Measurements from ENCODE around the gene RAPGEF2.
A peak's percentile ranks its signal among the peaks of the same experiment; 100 is the strongest.
"Not testable (repeated sequence)": the region's sequence is repeated elsewhere in the genome, so short reads cannot be mapped to it uniquely, and the experiment has no call there.

The RAPGEF2 gene

DNA sequence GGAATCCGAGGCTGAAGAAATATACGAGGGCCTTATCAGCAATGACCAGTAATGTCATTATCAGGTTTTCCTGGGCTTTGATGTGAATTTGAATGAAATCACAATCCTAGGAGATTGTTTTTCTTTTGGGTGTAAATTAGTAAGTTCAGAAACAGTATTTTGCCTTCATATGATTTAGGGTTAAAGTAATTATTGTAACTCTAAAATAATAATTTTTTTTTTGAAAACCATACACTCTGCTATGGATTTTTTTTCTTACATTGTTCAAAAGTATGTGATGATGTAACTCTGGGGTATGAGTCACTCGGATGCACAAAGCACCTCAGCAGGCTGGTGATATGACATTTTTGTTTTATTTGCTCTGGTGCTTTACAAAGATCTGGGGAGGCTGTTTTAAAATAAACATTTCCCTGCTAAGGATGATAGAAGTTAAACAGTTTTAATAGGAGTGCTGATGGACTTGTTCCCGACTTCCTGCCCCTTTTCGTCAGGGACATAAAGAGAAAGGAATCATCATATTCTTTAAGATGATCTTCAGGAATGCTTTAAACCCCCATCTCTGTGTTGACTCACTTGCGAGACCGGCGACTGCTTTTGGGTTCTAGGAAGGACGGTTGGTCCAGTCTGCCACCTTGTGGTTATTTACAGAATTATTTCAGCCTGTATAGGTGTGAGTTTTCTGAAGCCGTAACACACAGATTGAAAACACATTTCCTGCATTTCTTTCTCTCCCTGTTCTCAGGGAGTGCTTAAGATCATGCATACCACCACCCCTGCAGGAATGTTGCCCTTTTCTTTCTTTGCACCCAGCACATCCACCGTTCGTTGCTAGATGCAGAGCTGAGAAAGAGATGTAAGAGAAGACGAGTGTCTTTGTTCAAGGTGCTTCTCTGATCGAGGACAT, 72.5 kb downstream of the RAPGEF2 start:
- TF ChIP-seq, protein P1, sequence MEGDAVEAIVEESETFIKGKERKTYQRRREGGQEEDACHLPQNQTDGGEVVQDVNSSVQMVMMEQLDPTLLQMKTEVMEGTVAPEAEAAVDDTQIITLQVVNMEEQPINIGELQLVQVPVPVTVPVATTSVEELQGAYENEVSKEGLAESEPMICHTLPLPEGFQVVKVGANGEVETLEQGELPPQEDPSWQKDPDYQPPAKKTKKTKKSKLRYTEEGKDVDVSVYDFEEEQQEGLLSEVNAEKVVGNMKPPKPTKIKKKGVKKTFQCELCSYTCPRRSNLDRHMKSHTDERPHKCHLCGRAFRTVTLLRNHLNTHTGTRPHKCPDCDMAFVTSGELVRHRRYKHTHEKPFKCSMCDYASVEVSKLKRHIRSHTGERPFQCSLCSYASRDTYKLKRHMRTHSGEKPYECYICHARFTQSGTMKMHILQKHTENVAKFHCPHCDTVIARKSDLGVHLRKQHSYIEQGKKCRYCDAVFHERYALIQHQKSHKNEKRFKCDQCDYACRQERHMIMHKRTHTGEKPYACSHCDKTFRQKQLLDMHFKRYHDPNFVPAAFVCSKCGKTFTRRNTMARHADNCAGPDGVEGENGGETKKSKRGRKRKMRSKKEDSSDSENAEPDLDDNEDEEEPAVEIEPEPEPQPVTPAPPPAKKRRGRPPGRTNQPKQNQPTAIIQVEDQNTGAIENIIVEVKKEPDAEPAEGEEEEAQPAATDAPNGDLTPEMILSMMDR (IDR thresholded peaks at IDR 0.05; ENCODE audit: borderline replicate concordance, insufficient read depth, low read depth, low read length) = peak; percentile 48; the same call in 1 of the 2 replicates
- H3K4me3 ChIP-seq (ENCODE audit: low read depth, low read length) = no peak overlapping the region

DNA sequence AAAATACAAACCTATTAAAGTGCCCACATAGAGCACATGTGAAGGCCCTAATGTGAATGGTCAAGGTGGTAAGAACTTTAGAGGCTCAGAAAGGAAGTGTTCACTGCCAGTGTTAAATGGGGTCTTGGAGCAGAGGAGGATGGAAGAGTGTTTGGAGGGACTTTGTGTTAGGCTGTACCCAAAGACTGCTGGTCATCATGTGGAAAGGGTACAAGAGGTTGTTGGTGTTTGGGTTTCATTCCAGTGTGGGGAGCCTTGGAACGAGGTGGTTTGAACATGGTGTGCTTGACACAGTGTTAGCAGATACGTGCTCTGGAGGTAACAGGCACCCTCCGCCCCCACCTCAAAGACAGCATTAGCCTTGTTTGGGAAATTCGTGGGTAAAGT, 73.1 kb downstream of the RAPGEF2 start:
- TF ChIP-seq, protein P1 (IDR thresholded peaks at IDR 0.05; ENCODE audit: borderline replicate concordance, insufficient read depth, low read depth, low read length) = no peak
- H3K4me3 ChIP-seq (ENCODE audit: low read depth, low read length) = no peak overlapping the region

DNA sequence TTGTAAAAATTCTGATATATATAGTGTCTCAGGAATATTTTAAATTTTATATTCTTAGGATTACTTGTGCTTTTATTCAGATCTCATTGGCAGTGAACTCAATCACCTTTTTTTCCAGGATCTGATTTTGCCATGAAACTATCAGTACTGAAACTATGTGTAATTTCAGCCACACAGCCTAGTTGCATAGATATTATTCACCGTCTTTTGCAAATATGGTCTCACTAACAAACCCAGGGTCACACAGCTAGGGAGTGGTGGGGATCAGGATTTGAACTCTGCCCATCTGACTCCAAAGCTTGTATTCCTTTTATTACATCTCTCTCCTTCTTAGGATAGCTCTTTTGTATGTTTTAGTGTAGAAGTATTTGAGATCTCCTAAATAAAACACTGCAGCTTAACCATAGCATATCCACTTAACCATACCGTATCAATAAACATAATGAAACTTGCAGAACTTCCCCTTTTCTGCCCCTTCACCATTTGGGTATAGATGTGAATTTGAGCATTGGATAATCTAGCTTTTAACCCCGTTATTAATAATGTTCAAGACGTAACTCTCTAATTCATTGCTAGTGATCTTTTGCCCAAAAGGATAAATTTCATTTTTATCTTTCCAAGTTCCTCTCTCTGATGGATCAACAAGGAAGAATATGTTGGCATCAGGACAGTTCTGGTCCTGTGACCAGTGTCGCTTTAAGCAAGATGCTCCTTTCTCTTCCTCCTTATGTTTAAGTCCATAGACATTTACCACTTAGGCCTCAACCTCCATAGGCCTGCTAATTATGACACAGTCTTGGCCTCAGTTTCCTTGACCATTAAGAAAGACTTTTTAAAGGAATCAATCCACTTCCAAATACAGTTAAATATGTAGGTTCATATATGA, 74.6 kb downstream of the RAPGEF2 start:
- TF ChIP-seq, protein P1 (IDR thresholded peaks at IDR 0.05; ENCODE audit: borderline replicate concordance, insufficient read depth, low read depth, low read length) = no peak

DNA sequence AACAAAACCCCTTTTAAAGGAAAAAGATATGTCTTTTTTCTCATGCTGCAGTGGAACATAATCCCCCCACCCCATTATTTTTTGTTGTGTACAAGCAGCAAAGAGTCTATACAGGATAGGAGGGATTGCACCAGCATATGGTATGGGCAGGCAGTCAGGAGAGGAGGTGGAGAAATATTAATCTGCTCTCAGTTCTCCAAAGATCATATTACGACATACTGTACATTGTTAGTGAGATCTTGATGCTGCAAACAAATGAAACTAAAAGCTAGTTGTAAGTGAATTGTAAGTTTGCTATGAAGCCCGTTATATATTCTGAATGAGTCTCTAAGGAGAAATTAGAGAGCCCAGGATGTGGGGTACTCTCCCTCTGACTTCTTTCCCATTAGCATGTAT, 75.3 kb downstream of the RAPGEF2 start:
- no peak overlapping the region for H3K4me3 ChIP-seq (ENCODE audit: low read depth, low read length)
- TF ChIP-seq, protein P1 (IDR thresholded peaks at IDR 0.05; ENCODE audit: borderline replicate concordance, insufficient read depth, low read depth, low read length) = no peak

More for the DNA sequence above, 74.6 kb downstream of the RAPGEF2 start:
- no peak overlapping the region for H3K4me3 ChIP-seq (ENCODE audit: low read depth, low read length)

DNA sequence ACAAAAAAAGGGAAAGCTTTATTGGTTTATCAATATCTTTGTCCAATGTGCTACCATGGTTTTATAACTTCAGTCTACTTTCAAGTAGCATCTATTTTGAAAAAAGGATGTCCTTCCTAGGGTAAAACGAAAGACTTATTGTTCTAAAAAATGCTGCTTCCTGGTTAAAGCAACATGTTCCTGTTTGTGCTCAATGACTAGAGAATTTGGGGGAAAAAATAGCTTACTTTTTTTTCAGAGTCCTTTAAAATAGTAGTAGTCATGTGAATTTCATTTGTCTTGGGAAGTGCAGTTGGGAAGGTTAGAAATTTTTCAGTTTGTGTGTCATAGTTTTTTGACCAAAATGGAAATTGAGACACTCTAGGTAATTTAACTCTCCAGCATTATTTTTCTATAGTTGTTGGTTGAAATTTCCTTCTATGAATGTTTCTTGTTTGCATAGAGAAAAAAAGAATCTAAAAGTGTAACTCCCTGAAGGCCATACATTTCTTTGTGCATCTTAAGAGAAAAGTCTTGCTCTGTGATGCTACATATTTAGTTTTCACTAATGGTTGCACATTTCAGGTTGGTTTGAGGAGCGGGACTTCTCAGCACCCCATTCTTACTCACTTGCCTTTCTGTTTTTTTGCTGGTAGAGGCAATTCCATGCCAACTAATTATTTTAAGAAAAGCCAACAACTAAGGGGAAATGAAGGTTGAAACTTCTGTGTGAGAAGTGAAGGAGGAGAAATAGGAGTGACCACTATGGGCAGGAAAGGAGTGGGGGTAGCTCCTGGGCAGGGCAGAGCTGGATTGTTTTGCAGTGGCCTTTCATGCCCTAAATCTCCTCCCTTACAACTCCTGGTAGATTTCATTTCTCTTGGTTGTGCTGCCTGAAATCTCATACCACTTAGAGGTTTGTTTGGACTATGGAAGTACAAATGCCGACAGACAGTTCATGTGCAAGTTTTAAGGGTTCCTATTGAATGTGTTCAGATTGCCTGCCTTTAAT, 76.4 kb downstream of the RAPGEF2 start:
- TF ChIP-seq, protein P1 (IDR thresholded peaks at IDR 0.05; ENCODE audit: borderline replicate concordance, insufficient read depth, low read depth, low read length) = no peak
- peak overlapping the region; percentile 36 for H3K4me3 ChIP-seq (ENCODE audit: low read depth, low read length)

DNA sequence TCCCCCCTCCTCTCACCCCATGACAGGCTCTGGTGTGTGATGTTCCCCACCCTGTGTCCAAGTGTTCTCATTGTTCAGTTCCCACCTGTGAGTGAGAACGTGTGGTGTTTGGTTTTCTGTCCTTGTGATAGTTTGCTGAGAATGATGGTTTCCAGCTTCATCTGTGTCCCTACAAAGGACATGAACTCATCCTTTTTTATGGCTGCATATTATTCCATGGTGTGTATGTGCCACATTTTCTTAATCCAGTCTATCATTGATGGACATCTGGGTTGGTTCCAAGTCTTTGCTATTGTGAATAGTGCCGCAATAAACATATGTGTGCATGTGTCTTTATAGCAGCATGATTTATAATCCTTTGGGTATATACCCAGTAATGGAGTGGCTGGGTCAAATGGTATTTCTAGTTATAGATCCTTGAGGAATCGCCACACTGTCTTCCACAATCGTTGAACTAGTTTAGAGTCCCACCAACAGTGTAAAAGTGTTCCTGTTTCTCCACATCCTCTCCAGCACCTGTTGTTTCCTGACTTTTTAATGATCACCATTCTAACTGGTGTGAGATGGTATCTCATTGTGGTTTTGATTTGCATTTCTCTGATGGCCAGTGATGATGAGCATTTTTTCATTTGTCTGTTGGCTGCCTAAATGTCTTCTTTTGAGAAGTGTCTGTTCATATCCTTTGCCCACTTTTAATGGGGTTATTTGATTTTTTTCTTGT, 81.2 kb downstream of the RAPGEF2 start:
- H3K4me3 ChIP-seq (ENCODE audit: low read depth, low read length) = not testable (repeated sequence)
